Loucy (cell line): Measurements from ENCODE around the gene GPR137.

Experiments
- EZH2phosphoT487 ChIP-seq: fragments of 200-600 bp; IDR thresholded peaks from 2 replicates; pipeline ENCODE4 v1.6.1; 2018; ENCODE audit warnings: antibody characterized with exemption, mild to moderate bottlenecking, moderate library complexity, borderline replicate concordance
- TF ChIP-seq, protein P1 (sequence below): fragments of 200-600 bp; sonication (generic); conservative IDR thresholded peaks from 2 replicates; pipeline ENCODE4 v1.5.1; 2014; ENCODE audit warnings: mild to moderate bottlenecking, antibody characterized with exemption, low read length

DNA sequence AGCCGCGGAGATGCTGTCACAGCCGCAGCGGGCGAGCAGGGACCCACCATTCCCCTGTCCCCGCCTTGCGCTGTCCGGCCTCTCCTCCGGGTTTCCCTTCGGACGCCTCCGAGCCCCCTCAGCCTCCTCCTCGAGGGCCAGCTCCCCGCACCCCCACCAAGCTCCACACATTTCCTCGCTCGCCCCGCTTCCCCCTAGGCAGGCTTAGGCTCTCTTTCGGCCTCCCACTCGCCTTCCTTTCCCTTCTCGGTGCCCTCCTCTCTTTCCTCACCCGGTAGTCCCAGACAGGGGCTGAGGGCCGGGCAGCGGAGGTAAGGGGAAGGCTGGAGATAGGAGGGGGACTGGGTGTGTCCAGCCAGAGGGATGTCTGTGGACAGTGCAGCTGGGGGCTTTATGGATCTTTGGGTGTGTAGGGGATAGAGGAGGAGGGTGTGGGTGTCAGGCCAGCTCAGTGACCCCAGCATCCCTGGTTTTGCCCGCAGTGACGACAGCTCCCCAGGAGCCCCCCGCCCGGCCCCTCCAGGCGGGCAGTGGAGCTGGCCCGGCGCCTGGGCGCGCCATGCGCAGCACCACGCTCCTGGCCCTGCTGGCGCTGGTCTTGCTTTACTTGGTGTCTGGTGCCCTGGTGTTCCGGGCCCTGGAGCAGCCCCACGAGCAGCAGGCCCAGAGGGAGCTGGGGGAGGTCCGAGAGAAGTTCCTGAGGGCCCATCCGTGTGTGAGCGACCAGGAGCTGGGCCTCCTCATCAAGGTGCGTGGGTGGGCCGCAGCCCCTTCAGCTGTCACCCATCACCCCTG is 7.0 kb downstream of the GPR137 start:
- TF ChIP-seq, protein P1, sequence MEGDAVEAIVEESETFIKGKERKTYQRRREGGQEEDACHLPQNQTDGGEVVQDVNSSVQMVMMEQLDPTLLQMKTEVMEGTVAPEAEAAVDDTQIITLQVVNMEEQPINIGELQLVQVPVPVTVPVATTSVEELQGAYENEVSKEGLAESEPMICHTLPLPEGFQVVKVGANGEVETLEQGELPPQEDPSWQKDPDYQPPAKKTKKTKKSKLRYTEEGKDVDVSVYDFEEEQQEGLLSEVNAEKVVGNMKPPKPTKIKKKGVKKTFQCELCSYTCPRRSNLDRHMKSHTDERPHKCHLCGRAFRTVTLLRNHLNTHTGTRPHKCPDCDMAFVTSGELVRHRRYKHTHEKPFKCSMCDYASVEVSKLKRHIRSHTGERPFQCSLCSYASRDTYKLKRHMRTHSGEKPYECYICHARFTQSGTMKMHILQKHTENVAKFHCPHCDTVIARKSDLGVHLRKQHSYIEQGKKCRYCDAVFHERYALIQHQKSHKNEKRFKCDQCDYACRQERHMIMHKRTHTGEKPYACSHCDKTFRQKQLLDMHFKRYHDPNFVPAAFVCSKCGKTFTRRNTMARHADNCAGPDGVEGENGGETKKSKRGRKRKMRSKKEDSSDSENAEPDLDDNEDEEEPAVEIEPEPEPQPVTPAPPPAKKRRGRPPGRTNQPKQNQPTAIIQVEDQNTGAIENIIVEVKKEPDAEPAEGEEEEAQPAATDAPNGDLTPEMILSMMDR, result no peak
- no peak for TF ChIP-seq EZH2phosphoT487
